Liver (tissue), 9 donors: ENCODE results near the gene MRPS14. TPM values are rescaled to one million over a fixed set of nuclear protein-coding genes. Genes with fewer than 3 reads are reported as not detected.

Experiments used
- DNase-seq: peaks from one replicate; pipeline ENCODE4 v3.0.0-alpha.2; 2017; ENCODE audit warnings: low spot score
- H3K27ac ChIP-seq, 2 donors: one replicate each; pipeline ENCODE4 v1.7.0; 2013; ENCODE audit warnings: inconsistent platforms in 2 of 2, low read length in 2 of 2, control low read depth in 1 of 2, low read depth in 1 of 2, mild to moderate bottlenecking in 1 of 2
- H3K27me3 ChIP-seq, 4 donors: one replicate each; pipeline versions ENCODE4 v1.6.1 to v1.7.0; 2013; ENCODE audit warnings: low read length in 3 of 4, inconsistent platforms in 1 of 4, mild to moderate bottlenecking in 1 of 4, moderate library complexity in 1 of 4; ENCODE audit not compliant: control insufficient read depth in 4 of 4, insufficient read depth in 4 of 4
- H3K36me3 ChIP-seq, 4 donors: one replicate each; pipeline versions ENCODE4 v1.6.1 to v1.7.0; 2013; ENCODE audit warnings: low read length in 3 of 4, mild to moderate bottlenecking in 3 of 4, low read depth in 1 of 4, moderate library complexity in 1 of 4; ENCODE audit not compliant: control insufficient read depth in 4 of 4, insufficient read depth in 3 of 4
- H3K4me1 ChIP-seq, 4 donors: one replicate each; pipeline versions ENCODE4 v1.6.1 to v1.7.0; 2013; ENCODE audit warnings: low read length in 3 of 4, mild to moderate bottlenecking in 3 of 4, moderate library complexity in 1 of 4; ENCODE audit not compliant: control insufficient read depth in 4 of 4, insufficient read depth in 4 of 4
- H3K4me3 ChIP-seq, 3 donors: one replicate each; pipeline versions ENCODE4 v1.6.1 to v1.7.0; 2013; ENCODE audit warnings: low read length in 3 of 3, control low read depth in 1 of 3, low read depth in 1 of 3, mild to moderate bottlenecking in 1 of 3
- H3K9ac ChIP-seq, 2 donors: one replicate each; pipeline ENCODE4 v1.7.0; 2013; ENCODE audit warnings: low read length in 2 of 2, mild to moderate bottlenecking in 2 of 2, moderate library complexity in 2 of 2, control low read depth in 1 of 2, low read depth in 1 of 2
- H3K9me3 ChIP-seq, 4 donors: one replicate each; pipeline versions ENCODE4 v1.6.1 to v1.7.0; 2013; ENCODE audit warnings: low read length in 3 of 4; ENCODE audit not compliant: control insufficient read depth in 4 of 4
- FOXA2 ChIP-seq: IDR thresholded peaks from 2 replicates; pipeline ENCODE4 v1.6.1; 2016; ENCODE audit warnings: antibody characterized with exemption
- HNF4A ChIP-seq, 2 donors: conservative IDR thresholded peaks; 2 replicates each; pipeline ENCODE4 v1.6.1; 2016; ENCODE audit warnings: antibody characterized with exemption in 2 of 2, mild to moderate bottlenecking in 2 of 2
- HNF4G ChIP-seq: IDR thresholded peaks from 2 replicates; pipeline ENCODE4 v1.6.1; 2016; ENCODE audit warnings: antibody characterized with exemption
- JUND ChIP-seq, 2 donors: IDR thresholded peaks; 2 replicates each; pipeline ENCODE4 v1.6.1; 2016; ENCODE audit warnings: antibody characterized with exemption in 2 of 2
- NR2F2 ChIP-seq: IDR thresholded peaks from 2 replicates; pipeline ENCODE4 v1.6.1; 2016; ENCODE audit warnings: antibody characterized with exemption
- RAD21 ChIP-seq, 2 donors: IDR thresholded peaks; 2 replicates each; pipeline ENCODE4 v1.6.1; 2016; ENCODE audit warnings: antibody characterized with exemption in 2 of 2, mild to moderate bottlenecking in 2 of 2
- RXRA ChIP-seq, 2 donors: IDR thresholded peaks; 2 replicates each; pipeline ENCODE4 v1.6.1; 2017 to 2018; ENCODE audit warnings: antibody characterized with exemption in 2 of 2, mild to moderate bottlenecking in 1 of 2
- TAF1 ChIP-seq: conservative IDR thresholded peaks from 2 replicates; pipeline ENCODE4 v1.6.1; 2016; ENCODE audit warnings: antibody characterized with exemption, mild to moderate bottlenecking
- YY1 ChIP-seq: IDR thresholded peaks from 2 replicates; pipeline ENCODE4 v1.6.1; 2016; ENCODE audit warnings: antibody characterized with exemption, mild to moderate bottlenecking
- WGBS: extraction: QIAGEN DNeasy Blood & Tissue Kit; methylation state at CpG from one replicate; pipeline ENCODE4 v1.1.7; 2013; 5-methylcytosine and 5-hydroxymethylcytosine counted together
- polyA plus RNA-seq, 2 donors: library from polyadenylated mRNA; stranded (reverse) in 1 of 2; unstranded in 1 of 2; fragments of 200-250 nt in 1 of 2; fragments of >200 nt in 1 of 2; fragmentation: Nextera tagmentation in 1 of 2; extraction: Ambion mirVana in 1 of 2; gene quantifications; one replicate each; pipeline versions ENCODE4 v1.2.1 to v1.2.3, GENCODE V29; 2013 to 2015
- total RNA-seq, 2 donors: library from RNA; depleted of rRNA; stranded (reverse); fragments of >200 nt; gene quantifications; one replicate each; pipeline ENCODE4 v1.2.3, GENCODE V29; 2014
- TF ChIP-seq, protein P1 (sequence below): IDR thresholded peaks from 2 replicates; pipeline ENCODE4 v1.6.1; 2016; ENCODE audit warnings: antibody characterized with exemption, mild to moderate bottlenecking
- TF ChIP-seq, protein P2 (sequence below): fragments of 150-350 bp; IDR thresholded peaks from 2 replicates; pipeline ENCODE4 v1.5.1; 2017; ENCODE audit warnings: improper control_type of control experiment, low read depth, low read length; ENCODE audit not compliant: missing input control
- TF ChIP-seq, protein P3 (sequence below): IDR thresholded peaks from 2 replicates; pipeline ENCODE4 v1.6.1; 2016; ENCODE audit warnings: antibody characterized with exemption
- TF ChIP-seq, protein P4 (sequence below): IDR thresholded peaks from 2 replicates; pipeline ENCODE4 v1.6.1; 2016; ENCODE audit warnings: antibody characterized with exemption
- TF ChIP-seq, protein P5 (sequence below): IDR thresholded peaks from 2 replicates; pipeline ENCODE4 v1.6.1; 2016; ENCODE audit warnings: antibody characterized with exemption
- donor health status: healthy.
- donor health status: healthy.
- donor health status: healthy.
- donor health status: healthy.
- donor health status: healthy.

MRPS14 gene
- total and polyA plus RNA-seq, 4 donors: 14.9 to 41.4 (median 22.4) TPM

DNA sequence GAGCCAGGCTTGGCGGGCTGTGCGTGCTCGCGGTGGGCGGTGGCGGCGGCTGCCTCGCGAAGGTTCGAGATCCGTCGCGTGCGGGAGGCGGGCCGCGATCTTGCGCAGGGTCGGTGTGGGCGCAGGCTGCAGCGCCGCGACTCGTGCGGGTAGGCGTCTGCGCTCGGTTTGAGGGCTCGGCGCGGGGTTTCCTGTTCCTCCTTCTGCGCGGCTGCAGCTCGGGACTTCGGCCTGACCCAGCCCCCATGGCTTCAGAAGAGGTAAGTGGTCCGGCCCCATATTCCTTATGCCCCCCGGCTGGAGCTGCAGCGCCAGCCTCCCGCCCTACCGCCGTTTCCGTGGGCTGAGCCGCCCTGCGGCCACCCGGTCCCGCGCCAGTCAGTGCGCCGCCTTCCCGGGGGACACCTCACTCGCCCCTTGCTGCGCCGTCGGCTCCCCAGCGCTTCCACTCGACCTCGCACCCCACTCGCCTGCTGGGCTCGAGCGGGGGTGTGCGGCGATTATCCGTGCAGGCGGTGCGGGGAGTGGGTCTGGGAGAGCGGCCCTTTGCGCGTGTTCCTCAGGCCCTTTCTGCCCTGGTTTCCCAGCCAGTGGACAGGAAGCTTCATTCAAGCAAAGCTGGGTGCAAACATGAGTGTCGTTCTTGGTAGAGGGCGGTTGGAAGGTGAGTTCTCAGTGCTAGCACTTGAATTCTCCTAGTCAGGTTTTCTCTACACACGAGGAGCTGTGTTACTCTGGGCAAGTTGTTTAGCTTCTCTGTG is 23.1 kb downstream of the MRPS14 start, which contains the start of gene CACYBP:
TSS of gene CACYBP (plus strand) at position 12 of the 761 bp plus-strand sequence. CDS start at position 246, 234 bp downstream.
- WGBS: under 1% methylated on average over 71 of the region's 71 CpGs
- Histone ChIP-seq H3K4me3 (peak within 1 kb of the TSS; percentile 62 to 99 (median 97)), H3K4me1 (peaks cover 3 to 31% (median 10%) of the 10 kb centered on the region in 4 donors), H3K9ac (peak within 1 kb of the TSS; percentile 98), H3K36me3 (peaks cover 0 to 7% (median under 1%) of the 10 kb centered on the region in 4 donors), H3K27ac (peak within 1 kb of the TSS; percentile 98 to 99), H3K27me3 (no peaks in the 10 kb centered on the region), H3K9me3 (no peaks in the 10 kb centered on the region)
- DNase-seq: no peak
- TF ChIP-seq, protein P1, sequence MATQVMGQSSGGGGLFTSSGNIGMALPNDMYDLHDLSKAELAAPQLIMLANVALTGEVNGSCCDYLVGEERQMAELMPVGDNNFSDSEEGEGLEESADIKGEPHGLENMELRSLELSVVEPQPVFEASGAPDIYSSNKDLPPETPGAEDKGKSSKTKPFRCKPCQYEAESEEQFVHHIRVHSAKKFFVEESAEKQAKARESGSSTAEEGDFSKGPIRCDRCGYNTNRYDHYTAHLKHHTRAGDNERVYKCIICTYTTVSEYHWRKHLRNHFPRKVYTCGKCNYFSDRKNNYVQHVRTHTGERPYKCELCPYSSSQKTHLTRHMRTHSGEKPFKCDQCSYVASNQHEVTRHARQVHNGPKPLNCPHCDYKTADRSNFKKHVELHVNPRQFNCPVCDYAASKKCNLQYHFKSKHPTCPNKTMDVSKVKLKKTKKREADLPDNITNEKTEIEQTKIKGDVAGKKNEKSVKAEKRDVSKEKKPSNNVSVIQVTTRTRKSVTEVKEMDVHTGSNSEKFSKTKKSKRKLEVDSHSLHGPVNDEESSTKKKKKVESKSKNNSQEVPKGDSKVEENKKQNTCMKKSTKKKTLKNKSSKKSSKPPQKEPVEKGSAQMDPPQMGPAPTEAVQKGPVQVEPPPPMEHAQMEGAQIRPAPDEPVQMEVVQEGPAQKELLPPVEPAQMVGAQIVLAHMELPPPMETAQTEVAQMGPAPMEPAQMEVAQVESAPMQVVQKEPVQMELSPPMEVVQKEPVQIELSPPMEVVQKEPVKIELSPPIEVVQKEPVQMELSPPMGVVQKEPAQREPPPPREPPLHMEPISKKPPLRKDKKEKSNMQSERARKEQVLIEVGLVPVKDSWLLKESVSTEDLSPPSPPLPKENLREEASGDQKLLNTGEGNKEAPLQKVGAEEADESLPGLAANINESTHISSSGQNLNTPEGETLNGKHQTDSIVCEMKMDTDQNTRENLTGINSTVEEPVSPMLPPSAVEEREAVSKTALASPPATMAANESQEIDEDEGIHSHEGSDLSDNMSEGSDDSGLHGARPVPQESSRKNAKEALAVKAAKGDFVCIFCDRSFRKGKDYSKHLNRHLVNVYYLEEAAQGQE: peak; percentile 63
- no peak for TF ChIP-seq TAF1
- TF ChIP-seq, protein P2, sequence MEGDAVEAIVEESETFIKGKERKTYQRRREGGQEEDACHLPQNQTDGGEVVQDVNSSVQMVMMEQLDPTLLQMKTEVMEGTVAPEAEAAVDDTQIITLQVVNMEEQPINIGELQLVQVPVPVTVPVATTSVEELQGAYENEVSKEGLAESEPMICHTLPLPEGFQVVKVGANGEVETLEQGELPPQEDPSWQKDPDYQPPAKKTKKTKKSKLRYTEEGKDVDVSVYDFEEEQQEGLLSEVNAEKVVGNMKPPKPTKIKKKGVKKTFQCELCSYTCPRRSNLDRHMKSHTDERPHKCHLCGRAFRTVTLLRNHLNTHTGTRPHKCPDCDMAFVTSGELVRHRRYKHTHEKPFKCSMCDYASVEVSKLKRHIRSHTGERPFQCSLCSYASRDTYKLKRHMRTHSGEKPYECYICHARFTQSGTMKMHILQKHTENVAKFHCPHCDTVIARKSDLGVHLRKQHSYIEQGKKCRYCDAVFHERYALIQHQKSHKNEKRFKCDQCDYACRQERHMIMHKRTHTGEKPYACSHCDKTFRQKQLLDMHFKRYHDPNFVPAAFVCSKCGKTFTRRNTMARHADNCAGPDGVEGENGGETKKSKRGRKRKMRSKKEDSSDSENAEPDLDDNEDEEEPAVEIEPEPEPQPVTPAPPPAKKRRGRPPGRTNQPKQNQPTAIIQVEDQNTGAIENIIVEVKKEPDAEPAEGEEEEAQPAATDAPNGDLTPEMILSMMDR: no peak

DNA sequence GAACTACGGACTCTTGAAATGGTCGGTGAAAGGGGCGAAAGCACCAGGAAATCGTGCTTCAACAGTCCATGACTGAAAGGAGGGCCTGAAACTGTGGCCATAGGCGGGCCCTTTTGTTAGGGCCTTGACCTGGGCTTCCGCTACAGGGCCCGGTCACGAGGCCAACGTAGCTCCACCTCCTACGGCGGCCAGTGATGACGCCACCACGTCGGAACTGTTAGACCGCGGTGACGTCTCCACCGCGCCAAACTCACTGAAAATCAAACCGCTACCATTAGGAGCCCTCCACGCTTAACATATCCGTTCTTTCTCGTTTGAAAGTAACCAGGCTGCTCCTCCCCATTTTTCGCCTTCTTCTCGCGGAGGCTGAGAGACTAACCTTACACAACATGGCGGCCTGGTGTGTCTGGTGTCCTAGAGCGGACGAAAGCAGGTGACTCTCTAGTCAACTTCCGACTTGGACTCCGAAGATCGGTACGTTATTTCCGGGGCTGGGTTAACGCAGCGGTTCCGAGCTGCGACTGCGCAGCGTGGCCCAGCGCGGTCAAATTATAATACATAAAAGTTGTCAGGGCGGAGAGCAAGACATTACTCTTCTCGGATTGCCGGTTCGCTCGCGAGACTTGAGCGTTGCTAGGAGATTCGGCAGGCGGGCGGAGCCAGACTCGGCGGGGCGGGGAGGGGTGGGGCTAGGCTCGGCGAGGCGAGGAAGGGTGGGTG is 23.8 kb downstream of the MRPS14 start:
- peak; percentile 99 for DNase-seq
- Histone ChIP-seq H3K27me3 (no peaks in the 10 kb centered on the region), H3K4me1 (peaks cover 3 to 31% (median 10%) of the 10 kb centered on the region in 4 donors), H3K9me3 (no peaks in the 10 kb centered on the region), H3K27ac (peak overlapping the region; percentile 98 to 99), H3K4me3 (peak overlapping the region; percentile 61 to 99 (median 62)), H3K36me3 (peaks cover 0 to under 1% (median 0%) of the 10 kb centered on the region in 4 donors), H3K9ac (peak overlapping the region; percentile 98)
- WGBS: under 1% methylated on average over 58 of the region's 58 CpGs
- TF ChIP-seq JUND (IDR thresholded peaks at IDR 0.05) (peak; percentile 70 to 88), FOXA2 (no peak), TAF1 (peak; percentile 97), HNF4G (no peak), RAD21 (IDR thresholded peaks at IDR 0.05) (no peak), RXRA (IDR thresholded peaks at IDR 0.05) (peak; percentile 73 to 76), NR2F2 (peak; percentile 96), HNF4A (conservative IDR thresholded peaks at IDR 0.05) (peak in 1 of 2 donors; percentile 27), YY1 (peak; percentile 99)
- TF ChIP-seq, protein P3, sequence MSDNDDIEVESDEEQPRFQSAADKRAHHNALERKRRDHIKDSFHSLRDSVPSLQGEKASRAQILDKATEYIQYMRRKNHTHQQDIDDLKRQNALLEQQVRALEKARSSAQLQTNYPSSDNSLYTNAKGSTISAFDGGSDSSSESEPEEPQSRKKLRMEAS: peak; percentile 40
- TF ChIP-seq, protein P1: peak; percentile 91
- TF ChIP-seq, protein P4, sequence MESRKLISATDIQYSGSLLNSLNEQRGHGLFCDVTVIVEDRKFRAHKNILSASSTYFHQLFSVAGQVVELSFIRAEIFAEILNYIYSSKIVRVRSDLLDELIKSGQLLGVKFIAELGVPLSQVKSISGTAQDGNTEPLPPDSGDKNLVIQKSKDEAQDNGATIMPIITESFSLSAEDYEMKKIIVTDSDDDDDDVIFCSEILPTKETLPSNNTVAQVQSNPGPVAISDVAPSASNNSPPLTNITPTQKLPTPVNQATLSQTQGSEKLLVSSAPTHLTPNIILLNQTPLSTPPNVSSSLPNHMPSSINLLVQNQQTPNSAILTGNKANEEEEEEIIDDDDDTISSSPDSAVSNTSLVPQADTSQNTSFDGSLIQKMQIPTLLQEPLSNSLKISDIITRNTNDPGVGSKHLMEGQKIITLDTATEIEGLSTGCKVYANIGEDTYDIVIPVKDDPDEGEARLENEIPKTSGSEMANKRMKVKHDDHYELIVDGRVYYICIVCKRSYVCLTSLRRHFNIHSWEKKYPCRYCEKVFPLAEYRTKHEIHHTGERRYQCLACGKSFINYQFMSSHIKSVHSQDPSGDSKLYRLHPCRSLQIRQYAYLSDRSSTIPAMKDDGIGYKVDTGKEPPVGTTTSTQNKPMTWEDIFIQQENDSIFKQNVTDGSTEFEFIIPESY: peak; percentile 99
- TF ChIP-seq, protein P5, sequence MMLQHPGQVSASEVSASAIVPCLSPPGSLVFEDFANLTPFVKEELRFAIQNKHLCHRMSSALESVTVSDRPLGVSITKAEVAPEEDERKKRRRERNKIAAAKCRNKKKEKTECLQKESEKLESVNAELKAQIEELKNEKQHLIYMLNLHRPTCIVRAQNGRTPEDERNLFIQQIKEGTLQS: peak; percentile 85
- TF ChIP-seq, protein P2: no peak
